ENCODE data around the gene BCAS3. TPM values are rescaled to one million over a fixed set of nuclear protein-coding genes. Genes with fewer than 3 reads are reported as not detected.

BCAS3 gene
- total RNA-seq, 4 donors from 2014 or later, result 20.7 to 76.3 (median 39.8) TPM

- no peaks in the 10 kb centered on the region for H3K36me3 ChIP-seq
- in situ Hi-C loops (cut with MboI; ENCODE audit: low pct_ligation_motif_present in 1 of 4, low pct_unique_long_range_greater_than_20kb in 1 of 4, low sequenced_read_pairs in 3 of 4) (loop anchor here in 3 of 4 donors (10.0 to 25.0 kb wide), 2 partner anchors 132 to 414 kb away; no protein-coding TSS in a partner anchor), intact Hi-C loops (cut with DNase I; ENCODE audit: low total_unique reads) (no loop called here)
- peaks cover 66% of the 10 kb centered on the region for H3K27me3 ChIP-seq
- DNase-seq, result no peak
- no peak overlapping the region for H3K4me3 ChIP-seq
- WGBS, 2 donors (ENCODE audit: low coverage in 1 of 2), result 63% methylated on average over 2 of the region's 2 CpGs; no CpG with 5 or more reads in 1 of the 2 donors
- no peaks in the 10 kb centered on the region for H3K9me3 ChIP-seq
- no peaks in the 10 kb centered on the region for H3K4me1 ChIP-seq
- no peak overlapping the region for H3K27ac ChIP-seq
- TF ChIP-seq EP300 (IDR thresholded peaks at IDR 0.05; ENCODE audit: low read depth) (no peak), POLR2AphosphoS5 (IDR thresholded peaks at IDR 0.05) (no peak), POLR2A (IDR thresholded peaks at IDR 0.05) (no peak)
- TF ChIP-seq, protein P1, sequence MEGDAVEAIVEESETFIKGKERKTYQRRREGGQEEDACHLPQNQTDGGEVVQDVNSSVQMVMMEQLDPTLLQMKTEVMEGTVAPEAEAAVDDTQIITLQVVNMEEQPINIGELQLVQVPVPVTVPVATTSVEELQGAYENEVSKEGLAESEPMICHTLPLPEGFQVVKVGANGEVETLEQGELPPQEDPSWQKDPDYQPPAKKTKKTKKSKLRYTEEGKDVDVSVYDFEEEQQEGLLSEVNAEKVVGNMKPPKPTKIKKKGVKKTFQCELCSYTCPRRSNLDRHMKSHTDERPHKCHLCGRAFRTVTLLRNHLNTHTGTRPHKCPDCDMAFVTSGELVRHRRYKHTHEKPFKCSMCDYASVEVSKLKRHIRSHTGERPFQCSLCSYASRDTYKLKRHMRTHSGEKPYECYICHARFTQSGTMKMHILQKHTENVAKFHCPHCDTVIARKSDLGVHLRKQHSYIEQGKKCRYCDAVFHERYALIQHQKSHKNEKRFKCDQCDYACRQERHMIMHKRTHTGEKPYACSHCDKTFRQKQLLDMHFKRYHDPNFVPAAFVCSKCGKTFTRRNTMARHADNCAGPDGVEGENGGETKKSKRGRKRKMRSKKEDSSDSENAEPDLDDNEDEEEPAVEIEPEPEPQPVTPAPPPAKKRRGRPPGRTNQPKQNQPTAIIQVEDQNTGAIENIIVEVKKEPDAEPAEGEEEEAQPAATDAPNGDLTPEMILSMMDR (IDR thresholded peaks at IDR 0.05), result no peak
These were observed 745.2 kb downstream of the BCAS3 start for GRCh38 chr17:61422869-61423268.

DNA sequence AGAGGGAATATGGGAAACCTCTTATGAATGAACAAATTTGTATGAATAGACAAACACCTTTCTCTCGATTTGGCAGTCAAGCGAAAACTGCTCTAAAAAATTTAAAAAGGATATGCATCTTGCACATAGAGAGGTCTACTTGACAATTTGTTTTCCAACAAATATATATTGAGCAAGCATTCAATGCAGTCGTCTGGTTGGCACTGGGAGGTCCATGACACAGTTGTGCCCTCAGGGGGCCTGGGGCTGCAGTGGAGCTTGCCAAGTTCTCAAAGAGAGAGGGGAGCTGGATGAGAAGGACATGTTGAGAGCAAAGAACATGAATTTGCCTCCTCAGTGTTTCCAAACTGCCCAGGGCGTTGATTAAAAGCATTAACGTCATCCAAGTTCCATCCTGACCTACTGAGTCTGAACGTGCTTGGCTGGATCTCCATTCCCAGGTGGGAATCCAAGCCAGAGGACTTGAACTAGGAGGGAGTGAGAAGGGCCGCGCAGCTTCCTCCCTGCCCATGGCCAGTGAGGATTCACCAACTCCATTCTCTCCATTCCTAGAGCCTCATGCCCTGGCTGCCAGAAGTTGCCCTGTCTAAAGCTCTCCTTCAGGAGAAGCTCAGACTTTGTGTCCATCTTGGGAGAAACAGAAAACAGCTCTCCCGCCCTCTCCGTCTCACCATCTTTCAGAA lies 746.5 kb downstream of the BCAS3 start:
- no peak for DNase-seq
- intact Hi-C loops (cut with DNase I; ENCODE audit: low total_unique reads), result no loop called here
- TF ChIP-seq, protein P1 (IDR thresholded peaks at IDR 0.05), result no peak
- TF ChIP-seq EP300 (IDR thresholded peaks at IDR 0.05; ENCODE audit: low read depth) (no peak), POLR2A (IDR thresholded peaks at IDR 0.05) (no peak), POLR2AphosphoS5 (IDR thresholded peaks at IDR 0.05) (no peak)
- Histone ChIP-seq H3K9me3 (no peaks in the 10 kb centered on the region), H3K27me3 (peaks cover 66% of the 10 kb centered on the region), H3K36me3 (no peaks in the 10 kb centered on the region), H3K27ac (no peak overlapping the region), H3K4me3 (no peak overlapping the region), H3K4me1 (no peaks in the 10 kb centered on the region)
- 87 to 89% methylated on average over 9 to 10 of the region's 10 CpGs for WGBS, 2 donors (ENCODE audit: low coverage in 1 of 2)
- in situ Hi-C loops (cut with MboI; ENCODE audit: low pct_ligation_motif_present in 1 of 4, low pct_unique_long_range_greater_than_20kb in 1 of 4, low sequenced_read_pairs in 3 of 4), result loop anchor here in 3 of 4 donors (10.0 to 25.0 kb wide), 2 partner anchors 131 to 413 kb away; no protein-coding TSS in a partner anchor

- TF ChIP-seq, protein P1 (IDR thresholded peaks at IDR 0.05), result peak in 2 of 5 experiments; percentile 9 to 16
- TF ChIP-seq POLR2A (IDR thresholded peaks at IDR 0.05), result no peak
- Histone ChIP-seq H3K9me3 (no peaks in the 10 kb centered on the region), H3K4me1 (no peaks in the 10 kb centered on the region), H3K27ac (no peak overlapping the region), H3K36me3 (no peaks in the 10 kb centered on the region), H3K4me3 (no peak overlapping the region), H3K27me3 (peaks cover 49% of the 10 kb centered on the region)
- 67% methylated on average over 3 to 11 of the region's 11 CpGs for WGBS, 2 donors (ENCODE audit: low coverage in 1 of 2)
- no peak for DNase-seq
- in situ Hi-C loops (cut with MboI; ENCODE audit: low pct_ligation_motif_present in 1 of 4, low pct_unique_long_range_greater_than_20kb in 1 of 4, low sequenced_read_pairs in 3 of 4) (loop anchor here (10.0 to 25.0 kb wide), 2 partner anchors 129 to 411 kb away; no protein-coding TSS in a partner anchor), intact Hi-C loops (cut with DNase I; ENCODE audit: low total_unique reads) (no loop called here)
These were observed 748.2 kb downstream of the BCAS3 start for GRCh38 chr17:61425682-61426481.

All from transverse colon (tissue), 4 donors.